Ovary (tissue), 9 donors: Measurements from ENCODE around the gene MYO1F. TPM values are rescaled to one million over a fixed set of nuclear protein-coding genes. Genes with fewer than 3 reads are reported as not detected.
"Not testable (repeated sequence)": the region's sequence is repeated elsewhere in the genome, so short reads cannot be mapped to it uniquely, and the experiment has no call there.

Experiments
- DNase-seq, 5 donors: peaks; one replicate each; pipeline ENCODE4 v3.0.0-alpha.2; 2019 to 2020
- H3K27ac ChIP-seq, 2 donors: fragments of 200-600 bp; one replicate each; pipeline versions ENCODE4 v1.5.1 to v1.8.0; 2019 to 2022
- H3K27me3 ChIP-seq: fragments of 200-600 bp; one replicate; pipeline ENCODE4 v1.8.0; 2022
- H3K36me3 ChIP-seq: fragments of 200-600 bp; sonication (generic); one replicate; pipeline ENCODE4 v1.5.1; 2019
- H3K4me1 ChIP-seq: one replicate; pipeline ENCODE4 v1.8.1; 2013; ENCODE audit warnings: mild to moderate bottlenecking, moderate library complexity; ENCODE audit not compliant: insufficient read depth
- H3K4me3 ChIP-seq: fragments of 200-600 bp; sonication (generic); one replicate; pipeline ENCODE4 v1.5.1; 2017
- H3K9me3 ChIP-seq, 2 donors: fragments of 200-600 bp in 1 of 2; sonication (generic) in 1 of 2; one replicate each; pipeline versions ENCODE4 v1.5.1 to v1.8.1; 2013 to 2019; ENCODE audit warnings: mild to moderate bottlenecking in 1 of 2, moderate library complexity in 1 of 2
- CTCF ChIP-seq, 3 donors: fragments of 450-650 bp in 2 of 3; fragments of 200-600 bp in 1 of 3; IDR thresholded peaks; one replicate each; pipeline versions ENCODE4 v1.5.1 to v1.8.0; 2016 to 2022; ENCODE audit warnings: antibody characterized with exemption in 3 of 3, mild to moderate bottlenecking in 1 of 3
- EP300 ChIP-seq: sonication (generic); formaldehyde crosslinking; IDR thresholded peaks from one replicate; pipeline ENCODE4 v1.6.1; 2017; ENCODE audit warnings: antibody characterized with exemption
- POLR2A ChIP-seq: fragments of 450-650 bp; IDR thresholded peaks from one replicate; pipeline ENCODE4 v1.6.1; 2017; ENCODE audit warnings: antibody characterized with exemption, mild to moderate bottlenecking, moderate library complexity
- WGBS, 3 donors: extraction: QIAGEN DNeasy Blood & Tissue Kit in 1 of 3; methylation state at CpG; one replicate each; pipeline versions ENCODE4 v1.1.5 to v1.1.7; 2013 to 2017; 5-methylcytosine and 5-hydroxymethylcytosine counted together
- intact Hi-C, 4 donors: fragments of 100-400 bp; cut with DNase I; formaldehyde crosslinking; loops; one replicate each; pipeline versions ENCODE4 v1.11.0 to v1.15.1; 2022 to 2023
- polyA plus RNA-seq, 2 donors: library from polyadenylated mRNA; stranded (reverse); fragments of 200-250 nt in 1 of 2; fragments of 350-450 nt in 1 of 2; fragmentation: Illumina TruSeq in 1 of 2; extraction: RNeasy Lipid Tissue Mini Kit (QIAGEN cat#74804) in 1 of 2; gene quantifications; one replicate each; pipeline ENCODE4 v1.2.3, GENCODE V29; 2013 to 2014
- total RNA-seq, 7 donors: library from RNA; depleted of rRNA in 2 of 7; stranded (reverse); fragments of >200 nt in 2 of 7; fragmentation: NEBNext Ultra II Directional in 3 of 7; extraction: Animal tissue kit (Norgen Biotek cat#: 25700) in 3 of 7; gene quantifications; one replicate each; pipeline versions ENCODE4 v1.1.0 to v1.2.4, GENCODE V29; 2016 to 2023
- donor health status: DM: no; HTN: no; CAD: no; lungs with moderate emphysema.
- donor health status: DM: no; HTN: no; CAD: no.
- donor health status: Bipolar disorder and iron deficiency.
- donor health status: DM: yes; HTN: yes; CAD: no.
- donor health status: DM: no; HTN: no; CAD: no.
- donor health status: DM: yes; HTN: yes; CAD: no.

MYO1F gene
- total and polyA plus RNA-seq, 9 donors: 3.5 to 13.6 (median 5.4) TPM

- Histone ChIP-seq H3K27me3 (no peaks in the 10 kb centered on the region), H3K4me3 (no peak overlapping the region), H3K4me1 (no peaks in the 10 kb centered on the region), H3K9me3 (no peaks in the 10 kb centered on the region), H3K36me3 (no peaks in the 10 kb centered on the region), H3K27ac (no peak overlapping the region)
- intact Hi-C loops: no loop called here
- DNase-seq: no peak
- WGBS, 3 donors: 41 to 58% (median 47%) methylated on average over 5 of the region's 5 CpGs
- TF ChIP-seq EP300: no peak
- no peak for TF ChIP-seq POLR2A
- TF ChIP-seq CTCF (IDR thresholded peaks at IDR 0.05): no peak
Observed at GRCh38 chr19:8571006-8571411, 6.2 kb downstream of the MYO1F start.

DNA sequence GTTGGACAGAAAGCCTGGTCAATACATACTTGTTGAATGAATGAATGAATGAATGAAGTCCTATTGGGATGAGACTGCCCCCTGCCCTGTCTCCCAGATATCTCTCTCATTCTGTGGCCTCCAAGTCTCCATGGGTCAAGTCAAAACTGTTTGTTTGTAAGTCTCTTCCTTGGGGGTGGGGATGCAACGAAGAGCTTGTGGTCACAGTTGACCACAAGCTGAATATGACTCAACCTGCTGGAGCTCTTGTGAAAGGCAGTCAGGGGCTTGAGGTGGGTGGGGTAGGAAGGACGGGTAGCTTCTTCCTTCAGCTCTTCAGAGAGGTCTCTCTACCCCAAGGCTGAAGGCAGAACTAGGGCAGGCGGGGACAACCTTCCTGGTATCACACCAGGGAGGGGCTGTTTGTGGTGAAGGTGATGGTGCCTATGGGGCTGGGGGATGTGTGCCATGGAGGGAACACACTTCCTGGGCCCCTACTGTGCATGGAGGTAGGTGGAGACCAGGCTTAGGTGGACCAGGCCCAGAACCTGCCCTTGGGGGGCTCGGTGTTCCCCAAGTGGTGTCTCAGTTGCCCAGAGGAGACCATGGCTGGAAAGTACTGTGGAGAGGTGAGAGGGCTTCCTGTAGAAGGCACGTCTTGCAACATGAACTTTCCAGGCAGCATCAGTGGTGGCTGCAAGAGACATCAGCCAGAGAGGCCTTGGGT lies 8.0 kb downstream of the MYO1F start:
- DNase-seq: no peak
- 70 to 80% (median 72%) methylated on average over 5 of the region's 5 CpGs for WGBS, 3 donors
- TF ChIP-seq EP300 (no peak), CTCF (IDR thresholded peaks at IDR 0.05) (no peak), POLR2A (no peak)

GRCh38 chr19:8567522-8568172 lies 9.6 kb downstream of the MYO1F start:
- no peak for TF ChIP-seq POLR2A
- TF ChIP-seq CTCF (IDR thresholded peaks at IDR 0.05): no peak
- TF ChIP-seq EP300: no peak
- Histone ChIP-seq H3K36me3 (no peaks in the 10 kb centered on the region), H3K27me3 (no peaks in the 10 kb centered on the region), H3K4me1 (no peaks in the 10 kb centered on the region), H3K4me3 (no peak overlapping the region), H3K27ac (no peak overlapping the region), H3K9me3 (no peaks in the 10 kb centered on the region)
- WGBS, 3 donors: 86 to 93% (median 91%) methylated on average over 15 of the region's 15 CpGs
- DNase-seq: no peak
- intact Hi-C loops: no loop called here

More for the DNA sequence above, 8.0 kb downstream of the MYO1F start:
- Histone ChIP-seq H3K9me3 (no peaks in the 10 kb centered on the region), H3K4me3 (no peak overlapping the region), H3K27me3 (no peaks in the 10 kb centered on the region), H3K4me1 (no peaks in the 10 kb centered on the region), H3K36me3 (no peaks in the 10 kb centered on the region), H3K27ac (no peak overlapping the region)
- intact Hi-C loops: no loop called here

DNA sequence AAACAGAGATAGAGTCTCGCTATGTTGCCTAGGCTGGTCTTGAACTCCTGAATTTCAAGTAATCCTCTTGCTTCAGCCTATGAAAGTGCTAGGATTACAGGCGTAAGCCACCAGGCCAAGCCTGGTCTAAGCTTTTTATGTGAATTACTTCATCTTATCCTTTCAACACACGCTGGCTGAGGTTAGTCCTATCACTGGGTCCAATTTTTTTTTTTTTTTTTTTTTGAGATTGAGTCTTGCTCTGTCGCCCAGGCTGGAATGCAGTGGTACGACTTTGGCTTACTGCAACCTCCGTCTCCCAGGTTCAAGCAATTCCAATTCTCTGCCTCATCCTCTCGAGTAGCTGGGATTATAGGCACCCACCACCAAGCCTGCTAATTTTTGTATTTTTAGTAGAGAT lies 10.4 kb downstream of the MYO1F start:
- TF ChIP-seq CTCF (IDR thresholded peaks at IDR 0.05) (no peak), POLR2A (no peak), EP300 (no peak)
- H3K9me3 ChIP-seq: no peaks in the 10 kb centered on the region
- H3K27me3 ChIP-seq: no peaks in the 10 kb centered on the region

DNA sequence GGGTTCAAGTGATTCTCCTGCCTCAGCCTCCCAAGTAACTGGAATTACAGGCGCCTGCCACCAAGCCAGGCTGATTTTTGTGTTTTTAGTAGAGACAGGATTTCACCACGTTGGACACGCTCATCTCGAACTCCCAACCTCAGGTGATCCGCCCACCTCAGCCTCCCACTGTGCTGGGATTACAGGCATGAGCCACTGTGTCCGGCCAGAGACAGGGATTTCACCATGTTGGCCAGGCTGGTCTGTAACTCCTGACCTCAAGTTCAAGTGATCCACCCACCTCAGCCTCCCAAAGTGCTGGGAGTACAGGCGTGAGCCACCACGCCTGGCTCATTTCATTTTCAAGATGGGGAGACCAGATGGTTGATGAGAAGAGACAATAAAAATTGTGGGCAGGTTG lies 12.4 kb downstream of the MYO1F start:
- DNase-seq, H3K27me3 ChIP-seq, H3K27ac ChIP-seq, intact Hi-C loops, H3K9me3 ChIP-seq, H3K4me1 ChIP-seq, H3K4me3 ChIP-seq, H3K36me3 ChIP-seq: not testable (repeated sequence)
- 87 to 92% (median 89%) methylated on average over 8 of the region's 8 CpGs for WGBS, 3 donors

More for the DNA sequence above, 10.4 kb downstream of the MYO1F start:
- no peak overlapping the region for H3K4me3 ChIP-seq
- H3K27ac ChIP-seq: no peak overlapping the region
- intact Hi-C loops: no loop called here
- 77 to 88% (median 86%) methylated on average over 7 of the region's 7 CpGs for WGBS, 3 donors
- H3K36me3 ChIP-seq: no peaks in the 10 kb centered on the region
- H3K4me1 ChIP-seq: no peaks in the 10 kb centered on the region
- no peak for DNase-seq
